Measurements from ENCODE around the gene MBOAT7.
A peak's percentile ranks its signal among the peaks of the same experiment; 100 is the strongest.
"Not testable (repeated sequence)": the region's sequence is repeated elsewhere in the genome, so short reads cannot be mapped to it uniquely, and the experiment has no call there.

Gene MBOAT7

GRCh38 chr19:54209058-54209810 lies 19.9 kb upstream of the MBOAT7 start:
- DNase-seq (ENCODE audit: low read depth in 2 of 2, low spot score in 1 of 2) = no peak

GRCh38 chr19:54208784-54209057 lies 19.3 kb upstream of the MBOAT7 start:
- no peak for DNase-seq (ENCODE audit: low read depth in 2 of 2, low spot score in 1 of 2)

- no peak for DNase-seq (ENCODE audit: low read depth in 2 of 2, low spot score in 1 of 2)
Measured at GRCh38 chr19:54207983-54208783, 18.8 kb upstream of the MBOAT7 start.

GRCh38 chr19:54207676-54207982 lies 18.2 kb upstream of the MBOAT7 start:
- no peak for DNase-seq (ENCODE audit: low read depth in 2 of 2, low spot score in 1 of 2)

GRCh38 chr19:54207193-54207592 lies 17.8 kb upstream of the MBOAT7 start:
- DNase-seq (ENCODE audit: low read depth in 2 of 2, low spot score in 1 of 2) = not testable (repeated sequence)

GRCh38 chr19:54206831-54207177 lies 17.4 kb upstream of the MBOAT7 start:
- DNase-seq (ENCODE audit: low read depth in 2 of 2, low spot score in 1 of 2) = no peak

GRCh38 chr19:54206030-54206830 lies 16.9 kb upstream of the MBOAT7 start:
- no peak for DNase-seq (ENCODE audit: low read depth in 2 of 2, low spot score in 1 of 2)

- no peak for DNase-seq (ENCODE audit: low read depth in 2 of 2, low spot score in 1 of 2)
Measured at GRCh38 chr19:54204767-54205468, 15.5 kb upstream of the MBOAT7 start.

GRCh38 chr19:54203151-54203611 lies 13.8 kb upstream of the MBOAT7 start:
- DNase-seq (ENCODE audit: low read depth in 2 of 2, low spot score in 1 of 2) = no peak

- no peak for DNase-seq (ENCODE audit: low read depth in 2 of 2, low spot score in 1 of 2)
Measured at GRCh38 chr19:54201980-54202379, 12.6 kb upstream of the MBOAT7 start.

GRCh38 chr19:54201172-54201701 lies 11.9 kb upstream of the MBOAT7 start:
- DNase-seq (ENCODE audit: low read depth in 2 of 2, low spot score in 1 of 2) = no peak

GRCh38 chr19:54199401-54199800 lies 10.0 kb upstream of the MBOAT7 start:
- DNase-seq (ENCODE audit: low read depth in 2 of 2, low spot score in 1 of 2) = no peak

- DNase-seq (ENCODE audit: low read depth in 2 of 2, low spot score in 1 of 2) = no peak
Measured at GRCh38 chr19:54197121-54197520, 7.7 kb upstream of the MBOAT7 start.

GRCh38 chr19:54196536-54196935 lies 7.2 kb upstream of the MBOAT7 start:
- no peak for DNase-seq (ENCODE audit: low read depth in 2 of 2, low spot score in 1 of 2)

GRCh38 chr19:54194463-54194862 lies 5.1 kb upstream of the MBOAT7 start:
- DNase-seq (ENCODE audit: low read depth in 2 of 2, low spot score in 1 of 2) = not testable (repeated sequence)

- DNase-seq (ENCODE audit: low read depth in 2 of 2, low spot score in 1 of 2) = no peak
Measured at GRCh38 chr19:54193011-54193410, 3.6 kb upstream of the MBOAT7 start.

GRCh38 chr19:54191811-54192453 lies 2.6 kb upstream of the MBOAT7 start:
- no peak for DNase-seq (ENCODE audit: low read depth in 2 of 2, low spot score in 1 of 2)

- peak in 1 of 2 donors; percentile 78 for DNase-seq (ENCODE audit: low read depth in 2 of 2, low spot score in 1 of 2)
Measured at GRCh38 chr19:54191011-54191810, 1.8 kb upstream of the MBOAT7 start, which contains the start of gene TSEN34. TSS of gene TSEN34 (plus strand) at chr19:54191308. CDS start at chr19:54191365, 57 bp downstream.

- DNase-seq (ENCODE audit: low read depth in 2 of 2, low spot score in 1 of 2) = peak; percentile 99 to 100
Measured at GRCh38 chr19:54190503-54191010, 1.2 kb upstream of the MBOAT7 start.
